Tongue (tissue), 2 donors: Measurements from ENCODE around the gene KDR. TPM values are rescaled to one million over a fixed set of nuclear protein-coding genes. Genes with fewer than 3 reads are reported as not detected.
A peak's percentile ranks its signal among the peaks of the same experiment; 100 is the strongest.

Experiments used
- DNase-seq: peaks from one replicate; pipeline ENCODE4 v3.0.0-alpha.2; 2015
- total RNA-seq: library from RNA; depleted of rRNA; stranded (reverse); fragments of >200 nt; gene quantifications from one replicate; pipeline ENCODE4 v1.2.3, GENCODE V29; 2014

Gene KDR
- total RNA-seq, 1 donor from 2014 or later = 56.2 TPM

DNA sequence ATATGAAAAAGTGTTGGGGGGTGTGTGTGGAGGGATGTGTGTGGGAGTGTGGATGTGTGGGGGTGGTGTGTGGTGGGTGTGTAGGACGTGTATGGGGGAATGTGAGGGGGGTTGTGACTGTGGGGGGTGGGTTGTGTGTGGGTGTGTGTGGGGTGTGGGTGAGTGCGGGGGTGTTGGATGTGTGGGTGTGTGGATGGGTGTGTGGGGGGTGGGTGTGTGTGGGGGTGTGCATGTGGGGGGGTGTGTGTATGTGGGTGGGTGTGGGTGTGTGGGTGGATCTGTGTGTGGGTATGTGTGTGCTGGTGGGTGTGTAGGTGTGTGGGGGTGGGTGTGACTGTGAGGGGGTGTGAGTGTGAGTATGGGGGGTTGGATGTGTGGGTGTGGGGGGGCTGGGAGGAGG lies 47.8 kb downstream of the KDR start:
- no peak for DNase-seq

DNA sequence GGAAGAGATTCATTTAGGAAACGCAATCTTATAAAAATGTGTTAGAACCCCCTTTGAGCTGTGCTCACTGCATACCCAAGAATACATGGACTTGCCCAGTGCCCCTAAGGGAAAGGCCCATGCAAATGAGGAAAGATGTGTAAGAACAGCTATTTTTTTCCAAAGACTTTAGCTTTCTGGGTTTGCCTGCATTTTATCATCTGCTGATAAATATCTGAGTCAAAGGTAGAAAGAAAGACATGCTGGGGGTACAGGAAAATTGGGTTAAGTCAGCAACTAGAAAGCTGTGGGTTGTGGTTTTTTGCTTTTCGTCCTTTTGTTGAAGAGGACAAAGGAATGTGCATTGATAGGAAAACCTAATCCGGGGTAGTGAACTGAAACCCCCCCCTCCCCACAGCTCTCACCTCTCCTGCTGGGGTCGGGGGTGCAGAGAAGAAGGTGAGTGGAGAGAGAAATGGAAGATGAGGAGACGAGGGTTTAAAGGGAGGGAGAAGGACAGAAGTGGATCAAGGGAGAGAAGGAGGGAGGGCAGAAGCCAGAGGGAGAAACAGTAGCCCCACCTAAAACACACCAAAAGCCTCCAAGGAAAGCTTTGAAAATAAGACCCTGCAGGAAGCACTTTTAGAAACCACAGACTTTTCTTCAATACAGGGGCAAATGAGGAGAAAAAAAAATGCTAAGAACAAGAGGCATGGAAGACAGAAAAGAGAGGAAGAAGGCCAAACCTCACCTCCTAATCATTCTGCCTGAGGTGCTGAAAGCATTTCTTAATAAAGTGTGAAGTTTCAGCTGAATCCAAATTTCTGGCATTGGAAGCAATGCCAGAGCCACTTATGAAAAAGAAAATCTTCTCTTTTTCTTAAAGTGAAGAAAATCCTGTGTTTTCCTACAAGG lies 49.3 kb downstream of the KDR start:
- no peak for DNase-seq

- DNase-seq = no peak
Observed at GRCh38 chr4:55075376-55075775, 50.0 kb downstream of the KDR start.

- DNase-seq = no peak
Observed at GRCh38 chr4:55074386-55074785, 51.0 kb downstream of the KDR start.

DNA sequence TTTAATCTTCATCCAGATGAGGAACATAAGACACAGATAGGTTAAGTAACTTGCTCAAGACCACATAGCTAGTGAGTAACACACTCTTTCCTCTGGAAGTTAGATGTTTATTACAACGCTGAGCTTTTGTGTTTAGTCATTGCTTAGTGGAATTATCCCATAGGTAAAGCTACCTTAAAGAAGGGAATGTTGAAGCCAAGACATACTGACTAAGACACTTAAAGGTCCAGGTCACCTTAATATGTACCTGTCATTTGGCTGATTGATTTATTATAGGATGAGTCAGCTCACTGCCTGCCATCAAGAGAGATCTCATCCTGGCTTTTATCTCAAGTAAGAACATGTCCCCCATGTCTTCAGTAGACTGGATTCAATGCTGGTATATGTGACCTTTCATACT lies 53.4 kb downstream of the KDR start:
- no peak for DNase-seq

DNA sequence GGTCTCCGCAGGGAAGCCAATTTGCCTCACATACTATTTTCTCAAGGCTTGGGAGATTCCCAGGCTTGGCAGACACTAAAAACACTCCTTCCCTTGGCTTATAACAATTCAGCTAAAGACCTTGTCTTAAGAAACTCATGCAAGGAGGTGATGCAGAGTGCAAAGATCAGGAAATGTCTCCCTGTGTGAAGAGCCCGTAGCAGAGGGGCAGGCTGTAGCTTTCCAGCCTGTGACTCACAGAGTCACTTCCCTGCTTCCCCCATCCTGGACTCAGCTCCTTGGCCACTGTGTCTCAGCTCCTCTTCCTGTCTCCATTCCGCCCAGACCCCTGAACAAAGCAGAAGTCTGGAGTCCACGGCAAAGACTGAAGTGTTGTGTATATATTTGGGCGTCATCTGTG lies 56.1 kb downstream of the KDR start:
- DNase-seq = no peak

GRCh38 chr4:55068522-55068921 lies 56.9 kb downstream of the KDR start:
- no peak for DNase-seq

GRCh38 chr4:55066018-55066417 lies 59.4 kb downstream of the KDR start:
- DNase-seq = no peak

GRCh38 chr4:55055529-55055928 lies 69.9 kb downstream of the KDR start:
- no peak for DNase-seq

- no peak for DNase-seq
Observed at GRCh38 chr4:55051532-55051931, 73.9 kb downstream of the KDR start.

- no peak for DNase-seq
Observed at GRCh38 chr4:55050418-55050950, 74.9 kb downstream of the KDR start.

- DNase-seq = peak; percentile 5
Observed at GRCh38 chr4:55038176-55038890, 87.1 kb downstream of the KDR start.

- no peak for DNase-seq
Observed at GRCh38 chr4:55037728-55038127, 87.7 kb downstream of the KDR start.

DNA sequence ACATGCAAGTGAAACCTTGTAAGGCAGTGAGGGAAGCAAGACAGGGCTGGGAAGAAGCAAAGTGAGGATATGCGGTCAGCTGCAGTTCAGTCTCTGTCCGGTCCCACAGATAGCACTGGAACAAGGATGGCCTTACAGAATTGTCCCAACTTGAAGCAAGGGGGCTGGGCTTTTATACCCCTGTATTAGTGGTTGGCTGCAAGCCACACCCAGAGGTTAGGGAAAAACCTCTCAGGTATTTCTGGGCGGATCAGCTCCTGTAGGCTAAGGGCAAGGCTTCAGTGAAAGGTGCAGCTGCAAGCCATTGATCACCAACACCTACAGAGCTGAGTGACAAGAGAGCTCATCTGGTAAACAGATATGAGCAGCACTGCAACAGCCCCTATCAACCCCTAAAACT lies 89.0 kb downstream of the KDR start:
- no peak for DNase-seq

DNA sequence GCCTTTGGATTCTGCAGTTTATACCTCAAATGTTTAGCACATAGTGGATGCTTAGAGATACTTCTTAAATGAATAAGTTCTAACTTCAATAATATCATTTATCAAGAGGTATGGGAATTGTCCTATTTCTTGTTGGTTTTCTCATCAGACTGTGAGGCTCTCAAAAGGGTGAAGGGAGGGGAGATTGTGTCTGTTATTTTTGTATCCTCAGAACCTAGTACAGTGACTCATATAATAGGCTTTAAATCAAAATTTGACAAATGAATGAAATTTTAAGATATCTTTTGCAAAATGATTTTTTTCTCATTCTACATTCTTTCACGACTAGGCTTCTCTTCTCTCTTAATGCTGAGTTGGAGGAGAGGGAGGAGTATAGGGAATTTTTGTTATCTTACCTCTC lies 89.5 kb downstream of the KDR start:
- no peak for DNase-seq

- DNase-seq = no peak
Observed at GRCh38 chr4:55033296-55033695, 92.1 kb downstream of the KDR start.

DNA sequence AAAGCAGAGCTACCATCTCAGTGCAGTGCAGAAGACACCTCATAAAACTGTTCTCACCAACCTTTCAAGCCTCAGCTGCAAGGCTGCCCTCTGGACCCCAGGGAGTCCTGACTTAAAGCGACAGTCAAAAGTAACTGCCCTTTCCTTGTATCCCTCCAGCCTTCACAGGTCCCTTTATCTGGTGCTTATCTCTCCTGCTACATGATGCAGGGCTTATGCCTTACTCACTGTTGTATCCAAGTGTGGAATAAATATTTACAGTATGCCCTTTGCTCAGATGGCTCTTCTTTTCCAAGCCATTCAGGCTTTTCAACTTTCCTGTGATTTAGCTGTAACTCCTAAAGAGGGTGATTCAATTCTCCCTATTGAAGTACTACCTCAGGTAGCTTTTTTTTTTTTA lies 92.6 kb downstream of the KDR start:
- DNase-seq = no peak

DNA sequence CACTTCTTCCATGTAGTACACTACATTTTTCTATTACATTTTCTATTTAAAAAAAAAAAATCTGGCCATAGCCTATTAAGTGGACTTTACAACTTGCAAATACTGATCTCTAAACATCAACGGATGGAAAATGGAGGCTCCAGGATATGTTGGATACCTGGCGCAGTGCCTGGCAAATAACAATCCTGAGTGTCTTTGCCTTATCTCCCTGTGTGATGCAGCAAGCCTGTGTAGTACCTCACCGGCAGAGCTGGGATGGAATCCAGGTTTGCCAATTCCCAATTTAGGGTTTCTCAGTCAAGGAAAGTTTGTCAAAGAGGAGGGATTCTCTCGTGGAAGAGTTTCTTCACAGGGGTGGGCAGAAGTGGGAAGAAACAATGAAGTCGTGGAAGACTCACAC lies 93.2 kb downstream of the KDR start:
- no peak for DNase-seq

- DNase-seq = no peak
Observed at GRCh38 chr4:55031158-55031557, 94.2 kb downstream of the KDR start.

DNA sequence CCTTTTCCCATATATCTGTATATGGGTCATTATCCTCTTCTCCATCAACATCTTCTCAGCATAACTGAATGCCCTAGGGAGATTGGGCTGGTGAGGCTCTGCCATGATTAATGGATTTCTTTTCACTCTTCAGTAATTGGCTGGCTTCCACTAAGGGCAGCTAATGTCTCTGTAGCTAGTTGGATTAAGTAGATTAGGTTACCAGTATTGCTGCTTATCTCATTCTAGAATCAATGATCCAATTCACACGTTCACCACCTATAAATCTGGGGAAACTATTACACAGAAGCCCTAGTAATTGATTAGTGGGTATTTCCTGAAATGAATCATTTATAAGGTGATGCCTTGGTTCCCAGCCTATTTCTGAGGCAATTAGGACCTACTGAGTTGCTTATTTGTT lies 94.8 kb downstream of the KDR start:
- DNase-seq = no peak

DNA sequence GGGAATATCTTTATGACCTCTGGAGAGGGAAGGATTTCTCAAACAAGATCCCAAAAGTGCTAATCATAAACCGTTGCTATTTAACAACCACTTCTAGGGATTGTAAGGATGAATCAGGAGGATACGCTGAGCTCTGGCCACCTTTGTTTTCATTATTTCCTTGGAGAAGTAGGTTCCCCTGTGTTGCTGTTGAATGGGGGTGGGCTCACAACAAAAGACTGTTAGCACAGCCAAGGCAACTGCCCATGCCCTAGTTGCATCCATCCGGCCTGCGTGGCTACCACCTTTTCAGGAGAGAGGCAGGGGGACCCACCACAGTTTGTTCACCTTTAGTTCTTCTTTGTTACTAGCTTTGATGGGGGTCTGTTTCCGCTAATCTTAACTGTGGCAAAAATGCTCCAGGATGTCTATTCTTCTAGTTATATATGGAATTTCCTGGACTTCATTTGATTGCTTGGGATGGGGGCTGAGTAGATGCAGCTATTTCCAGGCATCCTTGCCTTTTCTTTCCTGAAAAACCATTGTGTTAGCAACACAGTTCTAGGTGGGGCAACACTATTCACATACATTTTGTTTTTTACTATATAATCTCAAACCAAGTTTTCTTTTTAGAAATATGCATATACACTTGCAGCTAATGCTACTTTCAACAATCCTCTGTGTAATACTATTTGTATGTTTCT lies 95.4 kb downstream of the KDR start:
- no peak for DNase-seq

DNA sequence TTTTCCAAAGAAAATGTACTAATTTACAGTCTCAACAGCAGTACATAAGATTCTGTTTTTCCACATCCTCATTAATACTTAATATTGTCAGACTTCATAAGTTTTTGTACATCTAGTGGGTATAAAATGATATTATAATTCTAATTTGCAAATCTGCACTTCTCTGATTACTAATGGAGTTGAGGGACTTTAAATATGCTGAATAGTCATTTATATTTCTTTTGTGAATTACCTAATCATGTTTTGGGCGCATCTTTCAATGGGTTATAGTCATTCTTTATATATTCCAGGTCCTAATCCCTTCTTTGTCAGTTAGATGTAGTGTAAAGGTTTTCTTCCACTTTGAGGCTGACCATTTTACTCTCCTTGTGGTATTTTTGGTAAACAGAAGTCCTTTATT lies 96.1 kb downstream of the KDR start:
- no peak for DNase-seq
